GM21423 (cell line): ENCODE measurements around the gene SPATA6.
"Not testable (repeated sequence)": the region's sequence is repeated elsewhere in the genome, so short reads cannot be mapped to it uniquely, and the experiment has no call there.

Experiments used
- ATAC-seq: cut with Tn5 transposase; IDR thresholded peaks from one replicate; pipeline ENCODE4 v1.9.1; 2021; ENCODE audit warnings: mild to moderate bottlenecking, moderate library complexity; ENCODE audit not compliant: unreplicated experiment

SPATA6 gene

GRCh38 chr1:48371598-48371997, 100.4 kb downstream of the SPATA6 start:
- no peak for ATAC-seq

GRCh38 chr1:48362901-48363300, 109.1 kb downstream of the SPATA6 start:
- no peak for ATAC-seq

GRCh38 chr1:48356901-48357300, 115.1 kb downstream of the SPATA6 start:
- no peak for ATAC-seq

GRCh38 chr1:48344373-48344772, 127.6 kb downstream of the SPATA6 start:
- ATAC-seq, result no peak

GRCh38 chr1:48341221-48341620, 130.8 kb downstream of the SPATA6 start:
- no peak for ATAC-seq

- no peak for ATAC-seq
Measured at GRCh38 chr1:48338257-48338656, 133.7 kb downstream of the SPATA6 start.

- ATAC-seq, result no peak
Measured at GRCh38 chr1:48333316-48333715, 138.7 kb downstream of the SPATA6 start.

GRCh38 chr1:48332115-48332514, 139.9 kb downstream of the SPATA6 start:
- no peak for ATAC-seq

GRCh38 chr1:48329905-48330304, 142.1 kb downstream of the SPATA6 start:
- ATAC-seq, result no peak

- ATAC-seq, result no peak
Measured at GRCh38 chr1:48329486-48329885, 142.5 kb downstream of the SPATA6 start.

GRCh38 chr1:48311829-48312228, 160.2 kb downstream of the SPATA6 start:
- ATAC-seq, result not testable (repeated sequence)

GRCh38 chr1:48309564-48310082, 162.4 kb downstream of the SPATA6 start:
- no peak for ATAC-seq

- no peak for ATAC-seq
Measured at GRCh38 chr1:48302652-48303051, 169.4 kb downstream of the SPATA6 start.

GRCh38 chr1:48294656-48295055, 177.3 kb downstream of the SPATA6 start:
- no peak for ATAC-seq

GRCh38 chr1:48294094-48294493, 177.9 kb downstream of the SPATA6 start:
- ATAC-seq, result not testable (repeated sequence)

- ATAC-seq, result no peak
Measured at GRCh38 chr1:48292706-48293105, 179.3 kb downstream of the SPATA6 start.

GRCh38 chr1:48291421-48291820, 180.6 kb downstream of the SPATA6 start:
- no peak for ATAC-seq

- ATAC-seq, result no peak
Measured at GRCh38 chr1:48285525-48285924, 186.5 kb downstream of the SPATA6 start.

GRCh38 chr1:48284696-48285420, 187.1 kb downstream of the SPATA6 start:
- not testable (repeated sequence) for ATAC-seq

GRCh38 chr1:48282329-48282728, 189.7 kb downstream of the SPATA6 start:
- ATAC-seq, result not testable (repeated sequence)

- ATAC-seq, result not testable (repeated sequence)
Measured at GRCh38 chr1:48277437-48277836, 194.6 kb downstream of the SPATA6 start.

- no peak for ATAC-seq
Measured at GRCh38 chr1:48266576-48266975, 205.4 kb downstream of the SPATA6 start.

GRCh38 chr1:48263041-48263440, 209.0 kb downstream of the SPATA6 start:
- ATAC-seq, result no peak
